Cardiac muscle cell (in vitro differentiated cells and primary cell): ENCODE data around the gene NLK. TPM values are rescaled to one million over a fixed set of nuclear protein-coding genes. Genes with fewer than 3 reads are reported as not detected.
A peak's percentile ranks its signal among the peaks of the same experiment; 100 is the strongest.
"Not testable (repeated sequence)": the region's sequence is repeated elsewhere in the genome, so short reads cannot be mapped to it uniquely, and the experiment has no call there.

Experiments used
- DNase-seq, 2 donors: peaks; one replicate each; pipeline versions ENCODE4 v3.0.0 to v3.0.0-alpha.2; 2010 to 2017; ENCODE audit warnings: low read depth in 1 of 2, low spot score in 1 of 2
- H3K27ac ChIP-seq: fragments of 200-600 bp; sonication (generic); 2 replicates; pipeline ENCODE4 v1.5.1; 2016
- H3K27me3 ChIP-seq: fragments of 200-600 bp; sonication (generic); 2 replicates; pipeline ENCODE4 v1.6.0; 2016; ENCODE audit warnings: control low read depth
- H3K36me3 ChIP-seq: fragments of 200-600 bp; sonication (generic); 2 replicates; pipeline ENCODE4 v1.5.1; 2016; ENCODE audit warnings: control low read depth
- H3K4me1 ChIP-seq: fragments of 200-600 bp; sonication (generic); 2 replicates; pipeline ENCODE4 v1.8.1; 2017; ENCODE audit warnings: low read depth, mild to moderate bottlenecking, mixed run types
- H3K4me3 ChIP-seq: fragments of 200-600 bp; sonication (generic); 2 replicates; pipeline ENCODE4 v1.5.1; 2016; ENCODE audit warnings: mild to moderate bottlenecking
- H3K9me3 ChIP-seq: fragments of 200-600 bp; sonication (generic); 2 replicates; pipeline ENCODE4 v1.5.1; 2017; ENCODE audit warnings: low read depth, mild to moderate bottlenecking, control low read depth
- polyA plus RNA-seq: library from polyadenylated mRNA; unstranded; fragments of >200 nt; fragmentation: Nextera tagmentation; extraction: Ambion mirVana; gene quantifications from 2 replicates; pipeline ENCODE4 v1.2.1, GENCODE V29; 2016
- total RNA-seq: library from RNA; depleted of rRNA; stranded (reverse); fragments of >200 nt; gene quantifications from 2 replicates; pipeline ENCODE4 v1.2.3, GENCODE V29; 2016
- TF ChIP-seq, protein P1 (sequence below): IDR thresholded peaks from 2 replicates; pipeline ENCODE4 v1.5.1; 2012; ENCODE audit warnings: low read depth, mild to moderate bottlenecking, low read length

NLK gene
- total and polyA plus RNA-seq, 2 experiments from 2014 or later: 11.0 to 22.1 TPM

DNA sequence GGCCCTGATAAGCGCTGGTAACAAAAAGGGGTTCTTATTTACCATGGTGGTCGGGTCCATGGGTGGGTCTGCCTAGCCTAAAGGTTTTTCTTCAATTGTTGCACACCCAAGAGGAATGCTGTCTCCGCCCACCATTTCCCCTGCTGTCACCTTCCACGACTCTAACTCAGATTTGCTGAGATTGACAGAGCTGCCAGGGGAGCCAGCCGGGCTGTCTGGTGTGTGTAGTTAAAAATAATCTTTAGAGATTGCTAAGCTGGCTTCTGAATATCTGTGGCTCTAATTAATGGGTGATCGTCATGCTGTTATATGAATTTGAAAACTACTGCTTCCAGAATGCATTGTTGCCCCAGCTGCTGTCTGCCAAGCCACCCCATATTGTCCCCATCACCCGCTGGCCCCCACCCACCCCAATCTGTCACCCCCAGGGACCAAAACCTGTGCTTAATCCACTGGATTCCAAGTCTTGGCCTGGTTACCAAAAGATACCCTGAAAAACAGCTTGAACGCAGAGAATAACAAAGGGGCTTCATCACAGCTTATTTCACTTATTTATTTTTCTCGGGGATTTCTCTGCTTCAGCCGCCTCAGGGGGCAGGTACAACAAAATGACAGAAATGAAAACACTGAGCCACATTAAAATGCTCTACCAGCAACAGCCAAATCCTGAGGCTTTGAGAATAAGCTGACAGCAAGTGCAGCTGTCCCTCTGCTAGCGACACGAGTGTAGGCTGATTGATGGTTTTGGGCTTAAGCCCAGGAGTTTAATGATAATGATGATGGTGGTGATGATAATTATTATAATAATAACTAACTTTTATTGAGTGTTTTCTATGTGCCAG is 46.1 kb upstream of the NLK start:
- Histone ChIP-seq H3K36me3 (no peaks in the 10 kb centered on the region), H3K4me1 (peaks cover 19% of the 10 kb centered on the region), H3K27me3 (no peaks in the 10 kb centered on the region), H3K9me3 (no peaks in the 10 kb centered on the region), H3K4me3 (no peak overlapping the region), H3K27ac (peak overlapping the region; percentile 22)
- TF ChIP-seq, protein P1, sequence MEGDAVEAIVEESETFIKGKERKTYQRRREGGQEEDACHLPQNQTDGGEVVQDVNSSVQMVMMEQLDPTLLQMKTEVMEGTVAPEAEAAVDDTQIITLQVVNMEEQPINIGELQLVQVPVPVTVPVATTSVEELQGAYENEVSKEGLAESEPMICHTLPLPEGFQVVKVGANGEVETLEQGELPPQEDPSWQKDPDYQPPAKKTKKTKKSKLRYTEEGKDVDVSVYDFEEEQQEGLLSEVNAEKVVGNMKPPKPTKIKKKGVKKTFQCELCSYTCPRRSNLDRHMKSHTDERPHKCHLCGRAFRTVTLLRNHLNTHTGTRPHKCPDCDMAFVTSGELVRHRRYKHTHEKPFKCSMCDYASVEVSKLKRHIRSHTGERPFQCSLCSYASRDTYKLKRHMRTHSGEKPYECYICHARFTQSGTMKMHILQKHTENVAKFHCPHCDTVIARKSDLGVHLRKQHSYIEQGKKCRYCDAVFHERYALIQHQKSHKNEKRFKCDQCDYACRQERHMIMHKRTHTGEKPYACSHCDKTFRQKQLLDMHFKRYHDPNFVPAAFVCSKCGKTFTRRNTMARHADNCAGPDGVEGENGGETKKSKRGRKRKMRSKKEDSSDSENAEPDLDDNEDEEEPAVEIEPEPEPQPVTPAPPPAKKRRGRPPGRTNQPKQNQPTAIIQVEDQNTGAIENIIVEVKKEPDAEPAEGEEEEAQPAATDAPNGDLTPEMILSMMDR: no peak
- DNase-seq: no peak

DNA sequence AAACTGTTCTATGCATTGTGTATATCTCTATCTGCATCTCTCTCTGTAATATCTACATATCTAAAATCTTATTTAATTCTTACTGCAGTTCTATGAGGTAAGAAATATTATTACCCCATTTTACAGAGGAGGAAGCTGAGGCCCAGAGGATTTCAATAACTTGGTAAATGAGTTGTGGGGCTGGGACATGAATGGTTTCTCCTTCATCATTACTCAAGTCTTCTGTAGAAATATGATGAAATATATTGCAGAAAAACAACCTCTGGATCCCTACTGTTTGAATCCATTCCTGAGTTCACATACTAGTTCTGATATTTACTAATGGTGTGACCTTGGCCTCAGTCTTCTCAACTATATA is 45.5 kb upstream of the NLK start:
- TF ChIP-seq, protein P1: no peak
- H3K9me3 ChIP-seq: no peaks in the 10 kb centered on the region
- no peaks in the 10 kb centered on the region for H3K36me3 ChIP-seq
- DNase-seq: no peak
- peaks cover 19% of the 10 kb centered on the region for H3K4me1 ChIP-seq
- H3K4me3 ChIP-seq: no peak overlapping the region
- H3K27ac ChIP-seq: no peak overlapping the region
- no peaks in the 10 kb centered on the region for H3K27me3 ChIP-seq

DNA sequence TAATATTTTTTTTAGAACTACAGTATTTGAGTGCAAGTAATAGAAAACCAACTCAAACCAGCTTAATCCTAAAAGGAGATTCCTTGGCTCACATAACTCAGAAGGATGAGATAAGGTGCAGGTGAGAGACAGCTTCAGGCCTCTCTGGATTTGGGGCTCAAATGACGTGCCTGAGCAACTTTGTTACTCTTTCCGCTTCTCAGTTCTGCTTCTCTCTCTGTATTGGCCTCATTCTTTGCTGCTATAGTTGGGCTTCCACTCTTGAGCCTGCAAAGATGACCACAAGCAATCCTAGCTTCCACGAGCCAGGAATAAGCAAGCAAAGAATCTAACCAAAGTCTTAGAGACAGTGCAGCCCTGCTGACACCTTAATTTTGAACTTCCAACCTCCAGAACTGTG is 45.0 kb upstream of the NLK start:
- Histone ChIP-seq H3K27ac (no peak overlapping the region), H3K36me3 (no peaks in the 10 kb centered on the region), H3K9me3 (no peaks in the 10 kb centered on the region), H3K27me3 (no peaks in the 10 kb centered on the region), H3K4me1 (peaks cover 19% of the 10 kb centered on the region), H3K4me3 (no peak overlapping the region)
- TF ChIP-seq, protein P1: no peak
- DNase-seq: no peak

DNA sequence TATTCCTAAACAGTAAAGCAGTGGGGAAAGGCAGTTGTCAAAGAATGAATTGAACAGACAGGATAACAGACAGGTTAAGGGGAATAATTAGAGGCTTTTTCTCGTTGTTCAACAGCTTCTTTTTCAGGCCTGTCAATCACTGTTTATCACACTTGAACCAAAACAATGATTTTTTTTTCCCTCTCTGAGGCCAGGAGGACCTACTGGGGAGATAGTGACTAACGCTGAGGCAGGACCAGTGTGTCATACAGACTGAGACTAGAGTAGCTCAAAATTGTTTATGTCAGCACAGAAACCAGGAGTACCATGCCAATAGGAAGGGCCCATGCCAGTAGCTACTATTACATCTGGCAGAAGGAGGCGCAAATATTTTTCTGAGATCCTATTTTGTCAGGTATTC is 41.3 kb upstream of the NLK start:
- DNase-seq: no peak
- Histone ChIP-seq H3K27ac (no peak overlapping the region), H3K9me3 (no peaks in the 10 kb centered on the region), H3K4me1 (peaks cover 13% of the 10 kb centered on the region), H3K27me3 (no peaks in the 10 kb centered on the region), H3K36me3 (no peaks in the 10 kb centered on the region), H3K4me3 (no peak overlapping the region)
- TF ChIP-seq, protein P1: no peak

DNA sequence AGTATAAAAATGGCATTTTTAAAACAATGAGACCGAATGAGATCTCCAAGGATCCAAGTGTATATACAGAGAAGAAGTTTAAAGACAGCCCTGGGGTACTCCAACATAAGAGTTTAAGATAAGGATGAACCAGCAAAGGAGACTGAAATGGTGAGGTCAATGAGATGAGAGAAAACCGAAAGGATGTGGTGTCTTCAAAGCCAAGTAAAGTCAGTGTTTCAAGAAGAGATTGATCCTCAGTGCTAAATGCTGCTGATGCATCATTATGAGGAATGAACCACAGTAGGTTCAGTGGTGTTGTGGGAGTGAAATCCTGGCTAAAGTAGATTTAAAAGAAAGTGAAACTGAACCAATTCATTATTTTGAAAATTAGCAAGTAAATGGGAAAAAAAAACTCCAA is 38.1 kb upstream of the NLK start:
- Histone ChIP-seq H3K4me3 (no peak overlapping the region), H3K27me3 (no peaks in the 10 kb centered on the region), H3K9me3 (no peaks in the 10 kb centered on the region), H3K36me3 (no peaks in the 10 kb centered on the region), H3K4me1 (no peaks in the 10 kb centered on the region), H3K27ac (no peak overlapping the region)
- no peak for DNase-seq
- TF ChIP-seq, protein P1: no peak

DNA sequence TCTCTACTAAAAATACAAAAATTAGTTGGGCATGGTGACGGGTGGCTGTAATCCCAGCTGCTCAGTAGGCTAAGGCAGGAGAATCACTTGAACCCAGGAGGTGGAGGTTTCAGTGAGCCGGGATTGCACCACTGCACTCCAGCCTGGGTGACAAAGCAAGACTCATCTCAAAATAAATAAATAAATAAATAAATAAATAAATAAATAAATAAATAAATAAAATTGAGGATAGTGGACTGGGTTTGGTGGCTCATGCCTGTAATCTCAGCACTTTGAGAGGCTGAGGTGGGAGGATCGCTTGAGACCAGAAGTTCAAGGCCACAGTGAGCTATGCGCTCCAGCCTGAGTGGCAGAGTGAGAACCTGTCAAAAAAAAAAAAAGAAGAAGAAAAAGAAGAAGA is 34.6 kb upstream of the NLK start:
- not testable (repeated sequence) for H3K9me3 ChIP-seq, H3K27ac ChIP-seq, DNase-seq

More for the DNA sequence above, 34.6 kb upstream of the NLK start:
- not testable (repeated sequence) for H3K4me3 ChIP-seq, H3K4me1 ChIP-seq, H3K27me3 ChIP-seq, H3K36me3 ChIP-seq
